Neural progenitor cell (in vitro differentiated cells): ENCODE data around the gene ZDHHC22.

Experiments used
- CTCF ChIP-seq: fragments of 200-600 bp; sonication (generic); IDR thresholded peaks from 2 replicates; pipeline ENCODE4 v1.5.1; 2017; ENCODE audit warnings: antibody characterized with exemption, mild to moderate bottlenecking
- EZH2 ChIP-seq: fragments of 200-600 bp; sonication (generic); IDR thresholded peaks from 2 replicates; pipeline ENCODE4 v1.6.1; 2017; ENCODE audit warnings: antibody characterized with exemption, mild to moderate bottlenecking, moderate library complexity
- EZH2phosphoT487 ChIP-seq: fragments of 200-600 bp; sonication (generic); IDR thresholded peaks from 2 replicates; pipeline ENCODE4 v1.6.1; 2017; ENCODE audit warnings: antibody characterized with exemption

- TF ChIP-seq CTCF = no peak
- TF ChIP-seq EZH2 = no peak
- TF ChIP-seq EZH2phosphoT487 = no peak
These were observed 44.4 kb downstream of the ZDHHC22 start for GRCh38 chr14:77097006-77097699.
